Esophagus muscularis mucosa (tissue), 4 donors: ENCODE data around the gene KPTN. TPM values are rescaled to one million over a fixed set of nuclear protein-coding genes. Genes with fewer than 3 reads are reported as not detected.

Experiments
- DNase-seq: peaks from one replicate; pipeline ENCODE4 v3.0.0-alpha.2; 2017; ENCODE audit errors: extremely low spot score
- H3K27ac ChIP-seq, 4 donors: fragments of 200-600 bp; sonication (generic); replicated peaks in 1 of 4; 1 replicate in 3 of 4; 2 replicates in 1 of 4; pipeline ENCODE4 v1.5.1; 2016 to 2019; ENCODE audit warnings: mild to moderate bottlenecking in 1 of 4
- H3K27me3 ChIP-seq, 4 donors: fragments of 200-600 bp; sonication (generic); one replicate each; pipeline versions ENCODE4 v1.5.1 to v1.6.0; 2016 to 2019
- H3K36me3 ChIP-seq, 4 donors: fragments of 200-600 bp; sonication (generic); one replicate each; pipeline ENCODE4 v1.5.1; 2016 to 2019
- H3K4me1 ChIP-seq, 4 donors: fragments of 200-600 bp; sonication (generic); one replicate each; pipeline ENCODE4 v1.5.1; 2016 to 2019
- H3K4me3 ChIP-seq, 4 donors: fragments of 200-600 bp; sonication (generic); 1 replicate in 2 of 4; 2 replicates in 2 of 4; pipeline ENCODE4 v1.5.1; 2016 to 2019; ENCODE audit warnings: mild to moderate bottlenecking in 4 of 4, moderate library complexity in 1 of 4
- H3K9me3 ChIP-seq, 4 donors: fragments of 200-600 bp; sonication (generic); 1 replicate in 3 of 4; 2 replicates in 1 of 4; pipeline ENCODE4 v1.5.1; 2016 to 2019
- EP300 ChIP-seq: sonication (generic); formaldehyde crosslinking; IDR thresholded peaks from one replicate; pipeline ENCODE4 v1.6.1; 2017; ENCODE audit warnings: antibody characterized with exemption
- POLR2A ChIP-seq: fragments of 450-650 bp; IDR thresholded peaks from one replicate; pipeline ENCODE4 v1.6.1; 2017; ENCODE audit warnings: antibody characterized with exemption, moderate library complexity, mild to moderate bottlenecking, low read depth
- POLR2AphosphoS5 ChIP-seq, 2 donors: sonication (generic); formaldehyde crosslinking; IDR thresholded peaks; one replicate each; pipeline ENCODE4 v1.6.1; 2017; ENCODE audit warnings: antibody characterized with exemption in 2 of 2
- WGBS: methylation state at CpG from one replicate; pipeline ENCODE4 v1.1.5; 2018; 5-methylcytosine and 5-hydroxymethylcytosine counted together
- intact Hi-C: fragments of 100-400 bp; cut with DNase I; formaldehyde crosslinking; loops from one replicate; pipeline ENCODE4 v1.15.1; 2023
- total RNA-seq, 4 donors: library from RNA; depleted of rRNA; stranded (reverse); fragments of >200 nt; gene quantifications; one replicate each; pipeline versions ENCODE4 v1.1.0 to v1.2.1, GENCODE V29; 2016
- TF ChIP-seq, protein P1 (sequence below), 3 experiments: fragments of 200-600 bp in 2 of 3; fragments of 450-650 bp in 1 of 3; sonication (generic) in 2 of 3; IDR thresholded peaks; one replicate each; pipeline ENCODE4 v1.5.1; 2017 to 2019; ENCODE audit warnings: antibody characterized with exemption in 3 of 3, mild to moderate bottlenecking in 2 of 3, moderate library complexity in 1 of 3

Gene KPTN
- total RNA-seq, 4 donors from 2014 or later: 2.3 to 9.4 (median 5.2) TPM

DNA sequence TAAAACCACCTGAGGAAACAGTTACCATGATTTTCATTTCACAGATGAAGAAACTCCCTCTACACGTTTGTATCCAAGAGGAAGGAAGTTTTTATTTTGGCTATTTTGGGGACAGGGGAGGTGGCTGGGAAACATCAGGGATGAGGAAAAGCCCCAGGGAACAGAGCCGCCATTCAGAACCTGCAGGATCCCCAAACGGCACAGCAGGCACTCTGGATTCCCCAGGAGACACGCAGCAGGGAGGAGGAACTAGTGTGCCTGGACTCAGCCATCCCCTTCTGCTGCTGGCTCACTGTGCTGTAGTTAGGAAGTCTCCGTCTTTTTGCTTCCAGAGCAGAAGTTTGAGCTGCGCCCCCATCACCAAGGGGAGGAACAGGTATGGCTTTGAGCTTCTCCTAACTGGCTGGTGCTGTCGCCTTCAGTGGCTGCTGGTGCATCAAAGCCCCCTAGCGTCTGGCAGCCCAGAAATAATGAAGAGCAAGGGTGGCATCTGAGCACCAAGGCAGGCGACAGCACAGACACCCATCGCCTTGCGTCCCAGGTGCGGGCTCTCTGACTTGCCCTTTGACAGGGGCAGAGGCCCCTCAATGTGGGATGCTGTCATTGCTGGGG, 26.6 kb upstream of the KPTN start:
- H3K27ac ChIP-seq: peak overlapping the region; percentile 94 to 99 (median 98)
- no peaks in the 10 kb centered on the region for H3K27me3 ChIP-seq
- intact Hi-C loops: no loop called here
- DNase-seq: no peak
- H3K4me3 ChIP-seq: peak overlapping the region in 2 of 4 donors; percentile 1 to 13
- H3K36me3 ChIP-seq: peaks cover under 1 to 17% (median 3%) of the 10 kb centered on the region in 4 donors
- TF ChIP-seq POLR2A (no peak), EP300 (no peak), POLR2AphosphoS5 (IDR thresholded peaks at IDR 0.05) (no peak)
- TF ChIP-seq, protein P1, sequence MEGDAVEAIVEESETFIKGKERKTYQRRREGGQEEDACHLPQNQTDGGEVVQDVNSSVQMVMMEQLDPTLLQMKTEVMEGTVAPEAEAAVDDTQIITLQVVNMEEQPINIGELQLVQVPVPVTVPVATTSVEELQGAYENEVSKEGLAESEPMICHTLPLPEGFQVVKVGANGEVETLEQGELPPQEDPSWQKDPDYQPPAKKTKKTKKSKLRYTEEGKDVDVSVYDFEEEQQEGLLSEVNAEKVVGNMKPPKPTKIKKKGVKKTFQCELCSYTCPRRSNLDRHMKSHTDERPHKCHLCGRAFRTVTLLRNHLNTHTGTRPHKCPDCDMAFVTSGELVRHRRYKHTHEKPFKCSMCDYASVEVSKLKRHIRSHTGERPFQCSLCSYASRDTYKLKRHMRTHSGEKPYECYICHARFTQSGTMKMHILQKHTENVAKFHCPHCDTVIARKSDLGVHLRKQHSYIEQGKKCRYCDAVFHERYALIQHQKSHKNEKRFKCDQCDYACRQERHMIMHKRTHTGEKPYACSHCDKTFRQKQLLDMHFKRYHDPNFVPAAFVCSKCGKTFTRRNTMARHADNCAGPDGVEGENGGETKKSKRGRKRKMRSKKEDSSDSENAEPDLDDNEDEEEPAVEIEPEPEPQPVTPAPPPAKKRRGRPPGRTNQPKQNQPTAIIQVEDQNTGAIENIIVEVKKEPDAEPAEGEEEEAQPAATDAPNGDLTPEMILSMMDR (IDR thresholded peaks at IDR 0.05): no peak
- whole genome bisulfite sequencing: 52% methylated on average over 4 of the region's 12 CpGs
- peaks cover 78 to 85% (median 83%) of the 10 kb centered on the region in 4 donors for H3K4me1 ChIP-seq
- H3K9me3 ChIP-seq: no peaks in the 10 kb centered on the region

DNA sequence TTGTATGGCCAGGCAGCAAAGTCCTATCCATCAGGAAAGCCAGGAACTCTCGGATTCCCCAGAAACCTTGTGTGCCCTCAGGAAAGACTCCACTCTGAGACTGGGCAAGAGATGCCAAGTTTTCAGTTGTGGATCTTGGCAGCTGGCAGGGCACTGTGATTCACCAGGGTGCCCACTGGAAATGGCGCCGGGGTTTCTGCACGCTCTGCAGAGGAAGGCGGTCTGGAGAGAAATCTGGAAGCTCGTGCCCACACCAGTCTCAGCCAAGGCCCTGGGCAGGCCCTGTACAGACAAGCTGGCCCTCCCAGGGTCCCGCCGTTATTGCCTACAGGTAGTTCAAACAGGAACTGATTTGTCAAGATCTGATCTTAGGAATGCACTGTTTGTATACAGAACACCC, 26.0 kb upstream of the KPTN start:
- H3K27ac ChIP-seq: peak overlapping the region; percentile 94 to 99 (median 98)
- no peak for TF ChIP-seq POLR2A
- peak; percentile 17 to 57 for TF ChIP-seq POLR2AphosphoS5 (IDR thresholded peaks at IDR 0.05)
- 41% methylated on average over 5 of the region's 8 CpGs for WGBS
- H3K36me3 ChIP-seq: peaks cover 5 to 24% (median 8%) of the 10 kb centered on the region in 4 donors
- H3K9me3 ChIP-seq: no peaks in the 10 kb centered on the region
- no peaks in the 10 kb centered on the region for H3K27me3 ChIP-seq
- no peak overlapping the region for H3K4me3 ChIP-seq
- no peak for DNase-seq
- H3K4me1 ChIP-seq: peaks cover 78 to 83% (median 82%) of the 10 kb centered on the region in 4 donors
- intact Hi-C loops: no loop called here

DNA sequence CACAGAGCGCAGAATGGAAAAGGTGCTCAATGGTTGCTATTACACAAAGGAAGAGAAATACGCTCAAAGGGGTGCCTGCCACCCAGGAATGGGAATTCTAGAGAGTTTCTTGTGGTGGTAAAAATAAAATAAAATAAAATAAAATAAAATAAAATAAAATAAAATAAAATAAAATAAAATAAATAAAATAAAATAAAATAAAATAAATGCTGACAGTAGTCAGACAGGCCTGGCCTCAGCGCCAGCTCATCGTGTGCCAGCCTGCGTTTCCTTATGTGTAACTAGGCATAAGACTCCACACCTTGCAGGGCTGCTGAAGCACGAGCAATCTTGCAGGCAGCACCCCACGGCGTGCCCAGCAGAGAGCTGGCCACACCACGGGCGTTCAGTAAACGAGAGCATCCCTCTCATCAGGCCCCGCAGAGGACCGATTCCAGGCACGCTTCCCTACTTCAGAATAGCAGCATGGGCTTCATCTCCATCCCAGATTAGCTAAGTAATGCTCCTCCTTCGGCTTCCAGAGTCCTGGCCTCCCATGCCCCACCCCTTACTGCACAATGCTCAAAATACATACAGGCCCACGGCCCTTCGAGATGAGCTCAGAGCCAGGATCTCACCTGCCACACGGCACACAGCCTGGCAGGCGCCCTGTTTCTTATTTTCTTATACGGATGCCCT, 25.3 kb upstream of the KPTN start:
- Histone ChIP-seq H3K27ac (peak overlapping the region; percentile 94 to 99 (median 98)), H3K27me3 (no peaks in the 10 kb centered on the region), H3K36me3 (peaks cover 5 to 25% (median 11%) of the 10 kb centered on the region in 4 donors), H3K9me3 (no peaks in the 10 kb centered on the region), H3K4me3 (no peak overlapping the region), H3K4me1 (peaks cover 78 to 83% (median 82%) of the 10 kb centered on the region in 4 donors)
- no peak for DNase-seq
- TF ChIP-seq POLR2AphosphoS5 (IDR thresholded peaks at IDR 0.05): no peak
- TF ChIP-seq POLR2A: no peak
- no peak for TF ChIP-seq EP300
- TF ChIP-seq, protein P1 (IDR thresholded peaks at IDR 0.05): no peak
- 76% methylated on average over 20 of the region's 20 CpGs for WGBS
- intact Hi-C loops: no loop called here

DNA sequence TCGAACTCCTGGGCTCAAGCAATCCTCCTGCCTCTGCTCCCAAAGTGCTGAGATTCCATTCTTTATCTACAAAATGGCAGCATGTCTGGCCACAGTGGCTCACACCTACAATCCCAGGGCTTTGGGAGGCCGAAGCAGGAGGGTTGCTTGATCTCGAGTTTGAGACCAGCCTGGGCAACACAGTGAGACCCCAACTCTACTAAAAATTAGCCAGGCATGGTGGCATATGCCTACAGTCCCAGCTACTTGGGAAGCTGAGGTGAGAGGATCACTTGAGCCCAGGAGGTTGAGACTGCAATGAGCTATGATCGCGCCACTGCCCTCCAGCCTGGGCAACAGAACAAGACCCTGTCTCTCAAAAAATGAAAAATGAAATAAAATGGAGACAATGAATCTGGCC, 24.7 kb upstream of the KPTN start:
- intact Hi-C loops: no loop called here

More for the DNA sequence above, 24.7 kb upstream of the KPTN start:
- peaks cover 9 to 31% (median 16%) of the 10 kb centered on the region in 4 donors for H3K36me3 ChIP-seq
- H3K9me3 ChIP-seq: no peaks in the 10 kb centered on the region
- peak overlapping the region; percentile 32 to 64 (median 48) for H3K27ac ChIP-seq
- TF ChIP-seq POLR2AphosphoS5 (IDR thresholded peaks at IDR 0.05) (no peak), EP300 (no peak), POLR2A (no peak)
- TF ChIP-seq, protein P1 (IDR thresholded peaks at IDR 0.05): no peak
- no peak for DNase-seq
- 93% methylated on average over 5 of the region's 5 CpGs for WGBS
- no peak overlapping the region for H3K4me3 ChIP-seq
- H3K27me3 ChIP-seq: no peaks in the 10 kb centered on the region
- peaks cover 75 to 78% (median 77%) of the 10 kb centered on the region in 4 donors for H3K4me1 ChIP-seq
